H1 (cell line): Measurements from ENCODE around the gene HIVEP3. TPM values are rescaled to one million over a fixed set of nuclear protein-coding genes. Genes with fewer than 3 reads are reported as not detected.

Source experiments
- CTCF ChIA-PET: fragments of 300-600 bp; sonication (Branson Sonifier 250); formaldehyde crosslinking; loops from one replicate; lab custom pipeline; 2021; ENCODE audit not compliant: partially characterized antibody; lab: Charles Lee
- POLR2A ChIA-PET: fragments of 300-600 bp; sonication (Branson Sonifier 250); formaldehyde crosslinking; loops from one replicate; lab custom pipeline; 2021; ENCODE audit warnings: inconsistent platforms; ENCODE audit not compliant: partially characterized antibody; lab: Charles Lee
- DNase-seq, 2 experiments: peaks; one replicate each; pipeline versions ENCODE4 v3.0.0 to v3.0.0-alpha.2; 2010 to 2022; ENCODE audit warnings: low spot score in 2 of 2, low read depth in 1 of 2, mixed read lengths in 1 of 2
- FAIRE-seq: peaks from 2 replicates; lab custom pipeline; 2011; peaks lifted over from hg19 to GRCh38; lab: Jason Lieb, UNC
- H2AFZ ChIP-seq: 2 replicates; pipeline ENCODE4 v1.8.1; 2012; ENCODE audit warnings: low read length, inconsistent platforms
- H2AK5ac ChIP-seq: 2 replicates; pipeline ENCODE4 v1.6.1; 2013; ENCODE audit warnings: low read depth, low read length
- H2BK120ac ChIP-seq: replicated peaks from 2 replicates; pipeline ENCODE3; 2013; ENCODE audit warnings: low read depth, low read length, inconsistent platforms
- H2BK12ac ChIP-seq: 2 replicates; pipeline ENCODE4 v1.6.1; 2013; ENCODE audit warnings: low read depth, low read length
- H2BK15ac ChIP-seq: 2 replicates; pipeline ENCODE4 v1.6.1; 2013; ENCODE audit warnings: low read length
- H2BK20ac ChIP-seq: 2 replicates; pipeline ENCODE4 v1.6.1; 2013; ENCODE audit warnings: low read length
- H2BK5ac ChIP-seq: 2 replicates; pipeline ENCODE4 v1.6.1; 2013; ENCODE audit warnings: low read depth, low read length
- H3K14ac ChIP-seq: 2 replicates; pipeline ENCODE4 v1.6.1; 2013; ENCODE audit warnings: inconsistent platforms; ENCODE audit not compliant: insufficient read length
- H3K18ac ChIP-seq: 2 replicates; pipeline ENCODE4 v1.6.1; 2013; ENCODE audit warnings: low read length; ENCODE audit errors: extremely low read depth
- H3K23ac ChIP-seq: 2 replicates; pipeline ENCODE4 v1.6.1; 2013; ENCODE audit warnings: inconsistent platforms; ENCODE audit not compliant: insufficient read length
- H3K23me2 ChIP-seq: 2 replicates; pipeline ENCODE4 v1.6.1; 2013; ENCODE audit warnings: low read depth, low read length
- H3K27ac ChIP-seq: 2 replicates; pipeline ENCODE4 v1.6.1; 2011; ENCODE audit warnings: low read depth, low read length, inconsistent platforms
- H3K27me3 ChIP-seq, 4 experiments: replicated peaks in 1 of 4; 1 replicate in 1 of 4; 2 replicates in 3 of 4; pipeline versions ENCODE4 v1.6.1 to v1.8.1; 2011 to 2013; ENCODE audit warnings: low read length in 3 of 4, mild to moderate bottlenecking in 3 of 4, inconsistent platforms in 2 of 4, mixed read lengths in 2 of 4, moderate library complexity in 1 of 4; ENCODE audit not compliant: control insufficient read depth in 3 of 4, insufficient read depth in 3 of 4; ENCODE audit errors: extremely low read depth in 1 of 4
- H3K36me3 ChIP-seq, 4 experiments: 2 replicates each; pipeline versions ENCODE4 v1.6.1 to v1.8.1; 2011 to 2013; ENCODE audit warnings: mild to moderate bottlenecking in 4 of 4, low read length in 3 of 4, moderate library complexity in 2 of 4, control low read depth in 1 of 4, inconsistent platforms in 1 of 4; ENCODE audit not compliant: insufficient read depth in 4 of 4, control insufficient read depth in 2 of 4
- H3K4ac ChIP-seq: replicated peaks from 2 replicates; pipeline ENCODE3; 2013; ENCODE audit warnings: low read length, low read depth, mixed read lengths, inconsistent platforms; ENCODE audit not compliant: insufficient read length
- H3K4me1 ChIP-seq, 4 experiments: replicated peaks in 1 of 4; 1 replicate in 1 of 4; 2 replicates in 3 of 4; pipeline versions ENCODE4 v1.6.1 to v1.8.1; 2011 to 2013; ENCODE audit warnings: low read length in 3 of 4, inconsistent platforms in 2 of 4, mixed read lengths in 1 of 4; ENCODE audit not compliant: insufficient read depth in 4 of 4, control insufficient read depth in 3 of 4
- H3K4me2 ChIP-seq, 2 experiments: 2 replicates each; pipeline versions ENCODE4 v1.6.1 to v1.8.1; 2011 to 2013; ENCODE audit warnings: low read depth in 2 of 2, low read length in 2 of 2, control low read depth in 1 of 2, inconsistent platforms in 1 of 2, mild to moderate bottlenecking in 1 of 2; ENCODE audit not compliant: insufficient read depth in 1 of 2
- H3K4me3 ChIP-seq, 4 experiments: fragments of 200-600, 300-600 bp in 1 of 4; sonication (generic), shearing (Covaris generic), sonication (Bioruptor Twin) in 1 of 4; 2 replicates each; pipeline versions ENCODE4 v1.5.1 to v1.8.1; 2011 to 2016; ENCODE audit warnings: low read length in 4 of 4, low read depth in 3 of 4, control low read depth in 2 of 4, inconsistent platforms in 2 of 4, mild to moderate bottlenecking in 2 of 4, mixed read lengths in 1 of 4, moderate library complexity in 1 of 4; ENCODE audit not compliant: insufficient read depth in 2 of 4; ENCODE audit errors: extremely low read depth in 1 of 4
- H3K56ac ChIP-seq: replicated peaks from 2 replicates; pipeline ENCODE3; 2013; ENCODE audit warnings: low read depth, mild to moderate bottlenecking, mixed read lengths, low read length, inconsistent platforms; ENCODE audit not compliant: insufficient read length
- H3K79me1 ChIP-seq: 2 replicates; pipeline ENCODE4 v1.6.1; 2013; ENCODE audit warnings: low read depth, low read length, control low read depth
- H3K79me2 ChIP-seq, 2 experiments: 2 replicates each; pipeline versions ENCODE4 v1.6.1 to v1.8.1; 2012 to 2013; ENCODE audit warnings: low read length in 2 of 2, mild to moderate bottlenecking in 2 of 2, inconsistent platforms in 1 of 2; ENCODE audit not compliant: insufficient read depth in 2 of 2, control insufficient read depth in 1 of 2
- H3K9ac ChIP-seq, 4 experiments: replicated peaks in 1 of 4; 1 replicate in 1 of 4; 2 replicates in 3 of 4; pipeline versions ENCODE4 v1.6.1 to v1.8.1; 2011 to 2013; ENCODE audit warnings: low read depth in 3 of 4, low read length in 3 of 4, control low read depth in 2 of 4, mild to moderate bottlenecking in 2 of 4, moderate library complexity in 2 of 4, inconsistent platforms in 1 of 4; ENCODE audit errors: extremely low read depth in 1 of 4
- H3K9me3 ChIP-seq, 2 experiments: 2 replicates each; pipeline versions ENCODE4 v1.6.1 to v1.8.1; 2012 to 2013; ENCODE audit warnings: mild to moderate bottlenecking in 2 of 2, moderate library complexity in 2 of 2, control low read depth in 1 of 2, inconsistent platforms in 1 of 2, low read depth in 1 of 2, low read length in 1 of 2, mixed read lengths in 1 of 2; ENCODE audit not compliant: insufficient read depth in 2 of 2
- H4K20me1 ChIP-seq, 2 experiments: replicated peaks in 1 of 2; 2 replicates each; pipeline versions ENCODE3 to v1.8.1; 2011 to 2013; ENCODE audit warnings: inconsistent platforms in 2 of 2, low read length in 2 of 2, mild to moderate bottlenecking in 1 of 2; ENCODE audit not compliant: insufficient read depth in 2 of 2, control insufficient read depth in 1 of 2
- H4K5ac ChIP-seq: 2 replicates; pipeline ENCODE4 v1.6.1; 2013; ENCODE audit warnings: low read length, low read depth, mixed read lengths, inconsistent platforms; ENCODE audit not compliant: insufficient read length
- H4K8ac ChIP-seq: 2 replicates; pipeline ENCODE4 v1.8.0; 2013; ENCODE audit warnings: mild to moderate bottlenecking, moderate library complexity, low read length, inconsistent platforms; ENCODE audit not compliant: insufficient read depth; ENCODE audit errors: extremely low read depth
- H4K91ac ChIP-seq: replicated peaks from 2 replicates; pipeline ENCODE3; 2013; ENCODE audit warnings: low read length, mixed read lengths, inconsistent platforms; ENCODE audit not compliant: insufficient read length
- ATF3 ChIP-seq: IDR thresholded peaks from 2 replicates; pipeline ENCODE4 v1.6.1; 2011; ENCODE audit warnings: low read depth, mild to moderate bottlenecking, low read length; ENCODE audit not compliant: insufficient read depth
- CHD2 ChIP-seq: IDR thresholded peaks from 2 replicates; pipeline ENCODE4 v1.6.1; 2012; ENCODE audit warnings: low read length, improper control_type of control experiment
- GTF2F1 ChIP-seq: IDR thresholded peaks from 2 replicates; pipeline ENCODE4 v1.6.1; 2012; ENCODE audit warnings: low read depth, low read length, improper control_type of control experiment, borderline replicate concordance
- JUN ChIP-seq: IDR thresholded peaks from 2 replicates; pipeline ENCODE4 v1.6.1; 2011; ENCODE audit warnings: low read depth, mild to moderate bottlenecking, improper control_type of control experiment, low read length
- NANOG ChIP-seq: IDR thresholded peaks from 2 replicates; pipeline ENCODE4 v1.6.1; 2011; ENCODE audit warnings: low read length, low read depth, mild to moderate bottlenecking, inconsistent platforms; ENCODE audit not compliant: insufficient read depth, poor library complexity, severe bottlenecking
- NRF1 ChIP-seq: IDR thresholded peaks from 2 replicates; pipeline ENCODE4 v1.6.1; 2011; ENCODE audit warnings: mild to moderate bottlenecking, low read depth, low read length, improper control_type of control experiment
- RNF2 ChIP-seq: fragments of 200-900, 300-1000 bp; sonication (generic); IDR thresholded peaks from 2 replicates; pipeline ENCODE4 v1.7.1; 2016; ENCODE audit warnings: borderline replicate concordance, low read depth, mild to moderate bottlenecking, antibody characterized with exemption, low read length; ENCODE audit not compliant: poor library complexity, severe bottlenecking; ENCODE audit errors: missing control alignments
- SIRT6 ChIP-seq: IDR thresholded peaks from one replicate; pipeline ENCODE4 v1.7.1; 2012; ENCODE audit warnings: low read length, inconsistent platforms
- SP1 ChIP-seq: IDR thresholded peaks from 2 replicates; pipeline ENCODE4 v1.6.1; 2011; ENCODE audit warnings: low read depth, low read length
- TAF1 ChIP-seq: IDR thresholded peaks from 2 replicates; pipeline ENCODE4 v1.6.1; 2011; ENCODE audit warnings: mild to moderate bottlenecking, low read depth, low read length
- USF2 ChIP-seq: IDR thresholded peaks from 2 replicates; pipeline ENCODE4 v1.6.1; 2011; ENCODE audit warnings: low read length, improper control_type of control experiment
- ZNF274 ChIP-seq: IDR thresholded peaks from 2 replicates; pipeline ENCODE4 v1.7.0; 2012; ENCODE audit warnings: low read length, borderline replicate concordance; ENCODE audit errors: extremely low read depth
- WGBS, 2 experiments: shearing (Covaris generic) in 1 of 2; methylation state at CpG; one replicate each; pipeline versions ENCODE4 v1.1.6 to v1.1.7; 2013 to 2015; ENCODE audit warnings: low lambda C conversion rate in 2 of 2, mixed read lengths in 2 of 2, inconsistent platforms in 1 of 2, low coverage in 1 of 2, missing lambda C conversion rate in 1 of 2; ENCODE audit not compliant: insufficient replicate concordance in 2 of 2, insufficient coverage in 1 of 2, insufficient read length in 1 of 2; ENCODE audit errors: extremely low coverage in 1 of 2, missing lambda C conversion rate in 1 of 2; 5-methylcytosine and 5-hydroxymethylcytosine counted together
- polyA plus RNA-seq, 7 experiments: library from polyadenylated mRNA; depleted of rRNA in 3 of 7; stranded (reverse) in 5 of 7; unstranded in 2 of 7; fragments of >200 nt in 5 of 7; fragments of 200-250 nt in 2 of 7; gene quantifications; 1 replicate in 5 of 7; 2 replicates in 1 of 7; 4 replicates in 1 of 7; pipeline versions ENCODE4 v1.2.1 to v1.2.3, GENCODE V29; 2011 to 2013; ENCODE audit warnings: missing spikeins in 2 of 7, mixed read lengths in 2 of 7
- total RNA-seq: library from RNA; stranded (reverse); fragmentation: NEBNext Ultra II Directional; extraction: Animal tissue kit (Norgen Biotek cat#: 25700); gene quantifications from 2 replicates; pipeline ENCODE4 v1.2.1, GENCODE V29; 2021

The HIVEP3 gene
- total and polyA plus RNA-seq, 2 of the 8 experiments (the other 6 are each of a cell fraction or from before 2014, with no cell fraction given) = 0.24 to 0.69 TPM

- H2AK5ac ChIP-seq = no peak overlapping the region
- H4K8ac ChIP-seq = no peak overlapping the region
- H2BK12ac ChIP-seq = no peak overlapping the region
- H3K18ac ChIP-seq = no peak overlapping the region
- WGBS, 2 experiments = 83% methylated on average over 1 of the region's 1 CpG; no CpG with 5 or more reads in 1 of the 2 experiments
- no peak overlapping the region for H3K4me3 ChIP-seq
- no peak overlapping the region for H2BK5ac ChIP-seq
- H3K4ac ChIP-seq = no peak overlapping the region
- no peaks in the 10 kb centered on the region for H3K23me2 ChIP-seq
- no peaks in the 10 kb centered on the region; a peak in 1 of 7 replicates for H3K4me1 ChIP-seq
- H3K4me2 ChIP-seq = no peak overlapping the region
- no peak overlapping the region for H2BK20ac ChIP-seq
- no peak overlapping the region for H3K27ac ChIP-seq
- DNase-seq = no peak
- no peaks in the 10 kb centered on the region for H3K36me3 ChIP-seq
- no peak overlapping the region for H3K23ac ChIP-seq
- H3K27me3 ChIP-seq = no peaks in the 10 kb centered on the region
- no peak for FAIRE-seq
- no peak overlapping the region for H2BK15ac ChIP-seq
- POLR2A ChIA-PET = no interaction called here
- CTCF ChIA-PET = no interaction called here
- H3K56ac ChIP-seq = no peak overlapping the region
- no peak overlapping the region for H3K14ac ChIP-seq
- no peaks in the 10 kb centered on the region for H3K9me3 ChIP-seq
- H3K9ac ChIP-seq = no peak overlapping the region
- H3K79me2 ChIP-seq = no peaks in the 10 kb centered on the region
- H4K91ac ChIP-seq = no peak overlapping the region
- no peaks in the 10 kb centered on the region for H3K79me1 ChIP-seq
- no peaks in the 10 kb centered on the region for H4K20me1 ChIP-seq
- H2AFZ ChIP-seq = no peak overlapping the region
- no peak overlapping the region for H4K5ac ChIP-seq
- H2BK120ac ChIP-seq = no peak overlapping the region
- TF ChIP-seq CHD2 (no peak), SIRT6 (no peak), RNF2 (no peak), ZNF274 (no peak), NRF1 (no peak), SP1 (no peak), ATF3 (no peak), NANOG (no peak), JUN (no peak), USF2 (no peak), TAF1 (no peak), GTF2F1 (no peak)
Observed at GRCh38 chr1:41705798-41706197, 212.9 kb downstream of the HIVEP3 start.
